ENCODE data around the gene GAS7.

GAS7 gene

GRCh38 chr17:9977180-9977575 is 221.2 kb downstream of the GAS7 start:
- Histone ChIP-seq H3K27ac (ENCODE audit: low read length) (no peak overlapping the region), H3K4me1 (ENCODE audit: control insufficient read depth, insufficient read depth, low read length) (peaks cover 7% of the 10 kb centered on the region), H3K9me3 (ENCODE audit: control insufficient read depth in 2 of 2, low read length in 2 of 2) (no peaks in the 10 kb centered on the region), H3K36me3 (ENCODE audit: control insufficient read depth in 2 of 2, insufficient read depth in 2 of 2, low read length in 2 of 2) (no peaks in the 10 kb centered on the region), H3K9ac (ENCODE audit: low read length in 2 of 2) (no peak overlapping the region), H3K4me3 (ENCODE audit: low read length in 2 of 2) (no peak overlapping the region), H3K27me3 (ENCODE audit: control insufficient read depth in 1 of 2, insufficient read depth in 2 of 2, low read length in 2 of 2) (no peaks in the 10 kb centered on the region)

- Histone ChIP-seq H3K36me3 (ENCODE audit: control insufficient read depth in 2 of 2, insufficient read depth in 2 of 2, low read length in 2 of 2) (no peaks in the 10 kb centered on the region), H3K4me1 (ENCODE audit: control insufficient read depth, insufficient read depth, low read length) (peaks cover 13% of the 10 kb centered on the region), H3K4me3 (ENCODE audit: low read length in 2 of 2) (no peak overlapping the region), H3K27me3 (ENCODE audit: control insufficient read depth in 1 of 2, insufficient read depth in 2 of 2, low read length in 2 of 2) (no peaks in the 10 kb centered on the region), H3K9me3 (ENCODE audit: control insufficient read depth in 2 of 2, low read length in 2 of 2) (no peaks in the 10 kb centered on the region), H3K9ac (ENCODE audit: low read length in 2 of 2) (no peak overlapping the region), H3K27ac (ENCODE audit: low read length) (no peak overlapping the region)
Observed at GRCh38 chr17:9976283-9977179, 221.9 kb downstream of the GAS7 start.

GRCh38 chr17:9974448-9975381 is 223.7 kb downstream of the GAS7 start:
- Histone ChIP-seq H3K4me1 (ENCODE audit: control insufficient read depth, insufficient read depth, low read length) (peaks cover 13% of the 10 kb centered on the region), H3K36me3 (ENCODE audit: control insufficient read depth in 2 of 2, insufficient read depth in 2 of 2, low read length in 2 of 2) (no peaks in the 10 kb centered on the region), H3K9ac (ENCODE audit: low read length in 2 of 2) (no peak overlapping the region), H3K9me3 (ENCODE audit: control insufficient read depth in 2 of 2, low read length in 2 of 2) (no peaks in the 10 kb centered on the region), H3K27me3 (ENCODE audit: control insufficient read depth in 1 of 2, insufficient read depth in 2 of 2, low read length in 2 of 2) (no peaks in the 10 kb centered on the region), H3K4me3 (ENCODE audit: low read length in 2 of 2) (no peak overlapping the region), H3K27ac (ENCODE audit: low read length) (peak overlapping the region; percentile 55)

GRCh38 chr17:9973669-9974447 is 224.5 kb downstream of the GAS7 start:
- peaks cover 11% of the 10 kb centered on the region for H3K4me1 ChIP-seq (ENCODE audit: control insufficient read depth, insufficient read depth, low read length)
- peak overlapping the region; percentile 55 for H3K27ac ChIP-seq (ENCODE audit: low read length)
- H3K36me3 ChIP-seq (ENCODE audit: control insufficient read depth in 2 of 2, insufficient read depth in 2 of 2, low read length in 2 of 2) = no peaks in the 10 kb centered on the region
- peak overlapping the region in 1 of 2 donors; percentile 1 for H3K9ac ChIP-seq (ENCODE audit: low read length in 2 of 2)
- H3K27me3 ChIP-seq (ENCODE audit: control insufficient read depth in 1 of 2, insufficient read depth in 2 of 2, low read length in 2 of 2) = no peaks in the 10 kb centered on the region
- H3K9me3 ChIP-seq (ENCODE audit: control insufficient read depth in 2 of 2, low read length in 2 of 2) = no peaks in the 10 kb centered on the region
- no peak overlapping the region for H3K4me3 ChIP-seq (ENCODE audit: low read length in 2 of 2)

- no peak overlapping the region for H3K27ac ChIP-seq (ENCODE audit: low read length)
Observed at GRCh38 chr17:9971991-9972390, 226.4 kb downstream of the GAS7 start.

GRCh38 chr17:9969301-9969935 is 229.0 kb downstream of the GAS7 start:
- H3K9me3 ChIP-seq (ENCODE audit: control insufficient read depth in 2 of 2, low read length in 2 of 2) = no peaks in the 10 kb centered on the region
- no peaks in the 10 kb centered on the region for H3K27me3 ChIP-seq (ENCODE audit: control insufficient read depth in 1 of 2, insufficient read depth in 2 of 2, low read length in 2 of 2)
- H3K27ac ChIP-seq (ENCODE audit: low read length) = no peak overlapping the region
- peaks cover 5% of the 10 kb centered on the region for H3K4me1 ChIP-seq (ENCODE audit: control insufficient read depth, insufficient read depth, low read length)
- H3K9ac ChIP-seq (ENCODE audit: low read length in 2 of 2) = no peak overlapping the region
- no peak overlapping the region for H3K4me3 ChIP-seq (ENCODE audit: low read length in 2 of 2)
- no peaks in the 10 kb centered on the region for H3K36me3 ChIP-seq (ENCODE audit: control insufficient read depth in 2 of 2, insufficient read depth in 2 of 2, low read length in 2 of 2)

More at GRCh38 chr17:9971991-9972390, 226.4 kb downstream of the GAS7 start:
- Histone ChIP-seq H3K9ac (ENCODE audit: low read length in 2 of 2) (no peak overlapping the region), H3K4me3 (ENCODE audit: low read length in 2 of 2) (no peak overlapping the region), H3K36me3 (ENCODE audit: control insufficient read depth in 2 of 2, insufficient read depth in 2 of 2, low read length in 2 of 2) (no peaks in the 10 kb centered on the region), H3K27me3 (ENCODE audit: control insufficient read depth in 1 of 2, insufficient read depth in 2 of 2, low read length in 2 of 2) (no peaks in the 10 kb centered on the region), H3K9me3 (ENCODE audit: control insufficient read depth in 2 of 2, low read length in 2 of 2) (no peaks in the 10 kb centered on the region), H3K4me1 (ENCODE audit: control insufficient read depth, insufficient read depth, low read length) (peaks cover 6% of the 10 kb centered on the region)

GRCh38 chr17:9968881-9969280 is 229.5 kb downstream of the GAS7 start:
- H3K27me3 ChIP-seq (ENCODE audit: control insufficient read depth in 1 of 2, insufficient read depth in 2 of 2, low read length in 2 of 2) = no peaks in the 10 kb centered on the region
- no peaks in the 10 kb centered on the region for H3K9me3 ChIP-seq (ENCODE audit: control insufficient read depth in 2 of 2, low read length in 2 of 2)
- peaks cover 5% of the 10 kb centered on the region for H3K4me1 ChIP-seq (ENCODE audit: control insufficient read depth, insufficient read depth, low read length)
- H3K36me3 ChIP-seq (ENCODE audit: control insufficient read depth in 2 of 2, insufficient read depth in 2 of 2, low read length in 2 of 2) = no peaks in the 10 kb centered on the region
- H3K4me3 ChIP-seq (ENCODE audit: low read length in 2 of 2) = no peak overlapping the region
- H3K9ac ChIP-seq (ENCODE audit: low read length in 2 of 2) = no peak overlapping the region
- H3K27ac ChIP-seq (ENCODE audit: low read length) = no peak overlapping the region

GRCh38 chr17:9968008-9968407 is 230.4 kb downstream of the GAS7 start:
- H3K27me3 ChIP-seq (ENCODE audit: control insufficient read depth in 1 of 2, insufficient read depth in 2 of 2, low read length in 2 of 2) = no peaks in the 10 kb centered on the region

GRCh38 chr17:9959377-9959981 is 238.9 kb downstream of the GAS7 start:
- H3K27me3 ChIP-seq (ENCODE audit: control insufficient read depth in 1 of 2, insufficient read depth in 2 of 2, low read length in 2 of 2) = peaks cover 8 to 13% of the 10 kb centered on the region in 2 donors
- peak overlapping the region in 1 of 2 donors; percentile 42 for H3K9ac ChIP-seq (ENCODE audit: low read length in 2 of 2)
- no peaks in the 10 kb centered on the region for H3K9me3 ChIP-seq (ENCODE audit: control insufficient read depth in 2 of 2, low read length in 2 of 2)
- no peaks in the 10 kb centered on the region for H3K36me3 ChIP-seq (ENCODE audit: control insufficient read depth in 2 of 2, insufficient read depth in 2 of 2, low read length in 2 of 2)
- peak overlapping the region in 1 of 2 donors; percentile 47 for H3K4me3 ChIP-seq (ENCODE audit: low read length in 2 of 2)
- peaks cover 13% of the 10 kb centered on the region for H3K4me1 ChIP-seq (ENCODE audit: control insufficient read depth, insufficient read depth, low read length)
- H3K27ac ChIP-seq (ENCODE audit: low read length) = no peak overlapping the region

More at GRCh38 chr17:9968008-9968407, 230.4 kb downstream of the GAS7 start:
- Histone ChIP-seq H3K9ac (ENCODE audit: low read length in 2 of 2) (no peak overlapping the region), H3K36me3 (ENCODE audit: control insufficient read depth in 2 of 2, insufficient read depth in 2 of 2, low read length in 2 of 2) (no peaks in the 10 kb centered on the region), H3K9me3 (ENCODE audit: control insufficient read depth in 2 of 2, low read length in 2 of 2) (no peaks in the 10 kb centered on the region), H3K4me1 (ENCODE audit: control insufficient read depth, insufficient read depth, low read length) (peaks cover 5% of the 10 kb centered on the region), H3K27ac (ENCODE audit: low read length) (no peak overlapping the region), H3K4me3 (ENCODE audit: low read length in 2 of 2) (no peak overlapping the region)

All from stomach smooth muscle (tissue), 2 donors.